IgD-negative memory B cell (primary cell): ENCODE results near the gene SEZ6. TPM values are rescaled to one million over a fixed set of nuclear protein-coding genes. Genes with fewer than 3 reads are reported as not detected.

Source experiments
- H3K27ac Mint-ChIP-seq, 3 donors: one replicate each; pipeline ENCODE4 v1.8.0; 2020 to 2022; ENCODE audit warnings: mild to moderate bottlenecking in 3 of 3, mixed read lengths in 3 of 3, moderate library complexity in 1 of 3
- H3K27me3 Mint-ChIP-seq: one replicate; pipeline ENCODE4 v1.8.0; 2021; ENCODE audit warnings: mixed read lengths
- H3K36me3 Mint-ChIP-seq: one replicate; pipeline ENCODE4 v1.8.0; 2020; ENCODE audit warnings: mild to moderate bottlenecking, mixed read lengths
- H3K4me1 Mint-ChIP-seq, 3 donors: one replicate each; pipeline ENCODE4 v1.8.0; 2020 to 2022; ENCODE audit warnings: mixed read lengths in 3 of 3, mild to moderate bottlenecking in 1 of 3
- H3K4me3 Mint-ChIP-seq, 4 donors: one replicate each; pipeline ENCODE4 v1.8.0; 2020 to 2022; ENCODE audit warnings: mild to moderate bottlenecking in 4 of 4, mixed read lengths in 4 of 4, moderate library complexity in 3 of 4
- H3K9me3 Mint-ChIP-seq, 3 donors: one replicate each; pipeline ENCODE4 v1.8.0; 2020 to 2021; ENCODE audit warnings: mixed read lengths in 3 of 3, mild to moderate bottlenecking in 1 of 3
- polyA plus RNA-seq: library from polyadenylated mRNA; unstranded; fragments of 300-500 nt; fragmentation: Illumina TruSeq; gene quantifications from one replicate; pipeline ENCODE4 v1.2.3, GENCODE V29; 2021

SEZ6 gene
- polyA plus RNA-seq, 1 donor from 2014 or later = 1.3 TPM

DNA sequence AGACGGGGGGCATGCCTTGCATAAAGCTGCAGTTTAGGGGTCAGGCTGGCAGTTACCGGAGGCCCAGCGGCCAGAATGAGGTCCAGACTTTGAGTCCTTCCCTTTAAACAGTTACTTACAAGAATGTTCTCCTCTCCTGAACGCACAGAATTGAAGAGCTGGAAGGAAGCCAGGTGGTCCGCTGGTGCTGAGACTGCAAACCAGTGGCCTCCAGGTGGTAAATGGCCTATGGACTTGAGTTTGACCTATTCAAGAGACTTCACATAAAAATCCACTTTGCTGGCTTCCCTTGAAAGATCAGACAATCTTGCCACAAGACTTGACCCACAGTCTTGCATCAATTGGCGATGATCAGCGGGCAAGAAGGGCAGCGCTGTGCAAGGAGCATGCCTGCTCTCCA, 14.7 kb upstream of the SEZ6 start:
- peak overlapping the region in 1 of 3 donors; percentile 50 for H3K27ac Mint-ChIP-seq
- peaks cover 34% of the 10 kb centered on the region for H3K27me3 Mint-ChIP-seq
- no peaks in the 10 kb centered on the region for H3K9me3 Mint-ChIP-seq
- peaks cover 3 to 6% (median 5%) of the 10 kb centered on the region in 3 donors for H3K4me1 Mint-ChIP-seq
- no peaks in the 10 kb centered on the region for H3K36me3 Mint-ChIP-seq
- no peak overlapping the region for H3K4me3 Mint-ChIP-seq

DNA sequence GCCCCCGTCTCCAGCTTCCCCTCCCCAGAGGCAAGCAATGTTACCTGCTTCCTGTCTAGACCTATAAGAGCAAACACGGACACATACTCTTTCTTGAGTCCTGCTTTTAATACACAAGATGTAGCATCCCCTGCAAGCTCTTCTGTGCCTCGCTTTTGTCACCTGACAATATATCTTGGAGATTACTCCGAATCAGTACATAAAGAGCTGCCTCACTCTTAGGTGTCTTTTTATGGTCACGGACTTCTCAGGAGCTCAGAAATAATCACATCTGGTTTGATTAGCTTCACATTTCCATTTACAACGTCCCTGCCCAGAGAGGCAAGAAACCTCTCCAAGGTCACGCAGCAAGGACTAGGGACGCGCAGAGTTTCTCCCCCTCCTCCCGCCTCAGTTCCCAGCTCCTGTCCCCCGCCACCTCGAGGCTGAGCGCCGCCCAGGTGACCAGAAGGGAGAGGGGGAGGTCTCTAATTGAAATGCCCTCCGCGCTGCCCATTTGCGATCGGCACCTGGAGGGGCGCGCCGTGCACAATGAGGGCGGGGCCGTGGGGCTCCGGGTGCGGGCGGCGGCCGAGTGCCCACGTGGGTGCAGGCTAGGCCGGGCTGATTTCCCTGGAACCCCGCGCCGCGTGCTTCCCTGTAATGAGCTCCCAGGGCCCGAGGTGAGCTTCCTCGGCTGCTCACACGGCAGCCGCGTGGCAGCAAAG, 13.8 kb upstream of the SEZ6 start:
- Mint-ChIP-seq H3K27me3 (peaks cover 34% of the 10 kb centered on the region), H3K4me1 (peaks cover 3 to 6% (median 5%) of the 10 kb centered on the region in 3 donors), H3K4me3 (peak overlapping the region in 2 of 4 donors; percentile 46 to 80), H3K36me3 (no peaks in the 10 kb centered on the region), H3K27ac (peak overlapping the region in 1 of 3 donors; percentile 11), H3K9me3 (no peaks in the 10 kb centered on the region)

DNA sequence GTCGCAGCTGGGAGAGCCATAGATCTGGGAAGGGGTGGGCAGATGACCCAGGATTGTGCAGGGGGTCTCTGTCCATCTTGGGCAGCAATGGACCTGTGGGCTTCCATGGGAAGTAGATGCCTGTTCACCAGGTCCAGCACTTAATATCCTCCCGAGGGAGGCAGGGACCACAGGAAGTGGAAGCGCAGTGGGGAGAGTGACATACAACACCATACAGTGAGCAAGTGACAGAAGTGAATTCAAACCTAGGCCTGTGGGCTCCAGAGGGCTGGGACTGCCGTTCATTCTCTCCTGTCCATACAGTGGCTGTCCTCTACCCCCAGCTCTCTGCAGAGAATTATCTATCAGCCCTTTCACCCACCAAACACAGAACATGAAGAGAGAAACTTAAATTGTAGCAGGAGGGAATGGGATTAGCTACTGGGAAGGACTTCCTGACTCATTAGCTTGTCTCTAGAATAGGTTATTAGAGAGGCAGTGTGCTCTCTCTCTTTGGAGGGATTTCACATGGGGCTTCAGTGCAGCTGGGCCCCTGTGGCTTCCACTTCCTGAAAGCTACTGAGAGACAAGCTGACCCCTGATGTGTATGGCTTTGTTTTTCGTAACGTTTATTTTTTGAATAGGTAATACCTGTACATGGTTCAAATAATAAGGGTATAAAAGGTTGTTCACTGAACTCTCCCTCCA, 13.1 kb upstream of the SEZ6 start:
- H3K9me3 Mint-ChIP-seq = no peaks in the 10 kb centered on the region
- H3K4me1 Mint-ChIP-seq = peaks cover 3 to 6% (median 5%) of the 10 kb centered on the region in 3 donors
- H3K36me3 Mint-ChIP-seq = no peaks in the 10 kb centered on the region
- H3K27me3 Mint-ChIP-seq = peaks cover 34% of the 10 kb centered on the region
- H3K4me3 Mint-ChIP-seq = peak overlapping the region in 2 of 4 donors; percentile 46 to 80
- H3K27ac Mint-ChIP-seq = no peak overlapping the region

DNA sequence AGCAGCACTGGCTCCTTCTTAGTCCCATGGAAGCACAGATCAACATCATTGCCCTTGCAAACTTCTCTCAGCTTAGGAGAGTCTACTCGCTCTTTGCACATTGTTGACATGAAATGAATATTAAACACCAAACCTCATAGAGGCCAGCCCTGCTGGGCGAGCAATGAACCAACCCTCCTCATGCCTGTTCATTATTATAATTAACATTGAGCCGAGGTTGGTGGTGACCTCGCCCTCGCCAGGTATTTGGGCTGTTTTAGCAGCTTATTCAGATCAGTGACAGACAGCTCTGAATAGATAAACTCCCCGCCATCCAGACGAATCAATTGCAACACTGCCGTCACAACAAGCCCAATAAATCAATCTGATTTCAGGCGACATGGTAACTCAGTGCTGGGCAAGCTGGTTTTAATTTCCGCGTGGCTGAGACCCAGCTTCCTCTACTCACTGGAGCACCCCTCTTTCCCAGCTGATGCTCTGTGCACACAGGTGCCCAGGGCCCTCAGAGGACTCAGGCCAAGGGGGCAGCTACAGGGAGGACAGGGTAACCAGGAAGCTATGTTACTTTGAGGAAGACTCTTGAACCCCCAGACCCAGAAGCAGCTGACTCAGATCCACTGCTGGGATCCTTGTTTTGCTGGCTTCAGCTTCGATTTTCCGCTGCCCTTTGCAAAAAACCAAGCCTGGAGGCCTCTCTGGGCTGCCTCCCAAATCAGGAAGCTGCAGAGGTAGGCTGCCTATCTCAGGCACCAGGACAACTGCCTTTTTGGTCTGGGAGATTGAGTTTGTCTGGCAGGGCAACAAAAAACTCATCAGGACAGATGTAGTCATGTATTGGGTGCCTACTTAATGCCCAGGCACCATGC, 10.7 kb upstream of the SEZ6 start:
- peaks cover 3 to 6% (median 5%) of the 10 kb centered on the region in 3 donors for H3K4me1 Mint-ChIP-seq

DNA sequence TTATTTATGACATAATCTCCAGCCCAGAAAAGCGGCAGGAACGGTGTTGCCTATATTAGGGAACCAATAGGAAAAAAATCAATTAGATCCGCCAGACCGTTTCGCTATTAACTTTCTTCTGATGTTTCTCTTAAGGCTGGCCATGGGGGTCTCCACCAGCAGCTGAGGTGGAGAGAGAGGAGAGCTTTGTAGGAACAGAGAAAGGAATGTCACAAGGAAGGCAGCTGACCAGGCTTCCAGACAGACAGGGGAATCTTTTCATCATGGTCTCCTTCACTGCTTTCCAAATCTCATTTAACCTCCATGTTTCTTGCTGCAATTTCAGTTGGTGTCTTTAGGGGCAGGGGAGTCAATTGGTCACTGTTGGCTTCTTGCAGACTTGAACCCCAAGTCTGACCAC, 8.9 kb upstream of the SEZ6 start:
- peaks cover 3 to 6% (median 5%) of the 10 kb centered on the region in 3 donors for H3K4me1 Mint-ChIP-seq
- no peak overlapping the region for H3K27ac Mint-ChIP-seq
- H3K36me3 Mint-ChIP-seq = no peaks in the 10 kb centered on the region
- H3K27me3 Mint-ChIP-seq = peaks cover 13% of the 10 kb centered on the region
- no peak overlapping the region for H3K4me3 Mint-ChIP-seq
- H3K9me3 Mint-ChIP-seq = no peaks in the 10 kb centered on the region

More for the DNA sequence above, 10.7 kb upstream of the SEZ6 start:
- Mint-ChIP-seq H3K27me3 (peaks cover 24% of the 10 kb centered on the region), H3K27ac (no peak overlapping the region), H3K9me3 (no peaks in the 10 kb centered on the region), H3K4me3 (no peak overlapping the region), H3K36me3 (no peaks in the 10 kb centered on the region)

DNA sequence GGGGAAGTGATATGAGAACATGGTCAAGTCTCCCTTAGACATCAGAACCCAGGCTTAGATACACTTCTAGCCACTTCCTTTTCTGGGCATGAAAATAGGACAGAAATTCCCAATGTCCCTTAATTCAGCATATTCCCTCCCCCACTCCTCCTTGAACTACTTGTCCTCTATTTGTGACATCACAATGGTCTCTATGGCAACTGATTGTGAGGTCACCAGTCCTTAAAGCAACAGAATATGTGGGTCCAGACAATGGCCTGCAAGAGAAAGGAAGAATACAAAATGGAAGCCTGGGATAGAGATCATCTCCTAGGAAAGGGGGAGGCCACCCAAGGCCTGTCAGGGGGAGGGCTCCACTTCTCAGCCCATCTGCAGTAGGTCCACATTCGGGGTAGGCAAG, 6.7 kb upstream of the SEZ6 start:
- Mint-ChIP-seq H3K27ac (no peak overlapping the region), H3K4me3 (no peak overlapping the region), H3K9me3 (no peaks in the 10 kb centered on the region), H3K4me1 (no peaks in the 10 kb centered on the region), H3K36me3 (peaks cover 2% of the 10 kb centered on the region), H3K27me3 (peaks cover 7% of the 10 kb centered on the region)

DNA sequence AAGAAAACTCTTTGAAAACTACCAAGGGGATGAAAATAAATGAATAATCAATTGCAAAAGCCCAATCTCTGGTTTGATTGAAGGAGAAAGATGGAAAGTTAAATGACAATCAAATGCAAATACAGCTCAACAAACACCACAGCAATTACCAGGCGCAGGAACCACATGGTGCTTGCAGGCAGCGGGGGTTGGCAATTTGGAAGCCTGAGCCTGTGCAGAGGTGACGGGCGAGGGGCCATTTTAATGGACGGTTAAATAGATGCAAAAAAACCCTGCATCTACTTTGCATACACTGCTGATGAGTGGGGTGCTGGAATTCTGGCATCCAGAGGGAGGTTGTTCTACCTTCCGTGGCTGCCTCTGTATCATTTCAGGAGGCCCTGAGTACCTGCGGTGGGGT, 4.8 kb upstream of the SEZ6 start:
- H3K36me3 Mint-ChIP-seq = peaks cover 2% of the 10 kb centered on the region

DNA sequence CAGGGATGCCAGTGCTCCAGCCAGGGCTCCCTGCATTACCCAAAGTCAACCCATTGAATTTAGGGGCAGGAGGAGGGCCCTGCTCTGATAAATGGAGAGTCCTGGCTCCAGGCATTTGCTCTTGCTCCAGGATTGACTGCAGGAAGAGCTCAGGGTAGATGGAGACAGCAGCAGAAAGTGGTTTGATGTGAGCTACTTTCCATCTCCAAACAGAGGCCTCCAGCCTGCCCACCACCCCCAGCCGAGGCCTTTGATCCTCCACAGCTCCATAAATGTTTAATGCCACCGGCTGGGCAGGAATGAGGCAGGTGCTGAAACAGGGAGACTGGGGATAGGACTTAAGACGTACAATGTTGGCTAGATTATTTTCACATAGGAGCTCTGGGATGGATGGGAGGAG, 4.3 kb upstream of the SEZ6 start:
- H3K27me3 Mint-ChIP-seq = peaks cover 19% of the 10 kb centered on the region
- peaks cover 2% of the 10 kb centered on the region for H3K36me3 Mint-ChIP-seq
- H3K4me1 Mint-ChIP-seq = no peaks in the 10 kb centered on the region
- H3K27ac Mint-ChIP-seq = no peak overlapping the region
- no peaks in the 10 kb centered on the region for H3K9me3 Mint-ChIP-seq
- H3K4me3 Mint-ChIP-seq = no peak overlapping the region

More for the DNA sequence above, 4.8 kb upstream of the SEZ6 start:
- H3K9me3 Mint-ChIP-seq = no peaks in the 10 kb centered on the region
- H3K4me1 Mint-ChIP-seq = no peaks in the 10 kb centered on the region
- H3K4me3 Mint-ChIP-seq = no peak overlapping the region
- H3K27ac Mint-ChIP-seq = no peak overlapping the region
- H3K27me3 Mint-ChIP-seq = peaks cover 19% of the 10 kb centered on the region

DNA sequence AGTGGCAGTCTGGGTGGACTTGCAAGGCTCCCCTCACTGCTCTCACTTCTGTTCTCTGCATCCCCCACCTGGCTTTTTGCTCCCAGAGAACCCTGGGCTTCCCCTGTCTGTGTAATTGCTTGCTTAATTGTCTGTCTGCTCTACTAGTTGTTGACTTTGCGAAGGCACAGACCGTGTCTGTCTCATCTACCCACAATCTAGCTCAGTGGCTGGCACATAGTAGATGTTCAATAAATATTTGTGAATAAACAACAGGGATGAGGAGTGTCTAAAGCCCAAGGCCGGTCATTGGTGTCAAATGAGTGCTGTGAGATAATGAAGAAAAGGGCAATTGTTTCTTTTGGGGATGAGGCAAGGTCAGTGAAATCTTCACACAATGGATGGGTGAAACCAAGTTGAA, 2.8 kb upstream of the SEZ6 start:
- Mint-ChIP-seq H3K4me3 (no peak overlapping the region), H3K9me3 (no peaks in the 10 kb centered on the region), H3K27me3 (peaks cover 26% of the 10 kb centered on the region), H3K4me1 (no peaks in the 10 kb centered on the region), H3K27ac (no peak overlapping the region), H3K36me3 (peaks cover 2% of the 10 kb centered on the region)

DNA sequence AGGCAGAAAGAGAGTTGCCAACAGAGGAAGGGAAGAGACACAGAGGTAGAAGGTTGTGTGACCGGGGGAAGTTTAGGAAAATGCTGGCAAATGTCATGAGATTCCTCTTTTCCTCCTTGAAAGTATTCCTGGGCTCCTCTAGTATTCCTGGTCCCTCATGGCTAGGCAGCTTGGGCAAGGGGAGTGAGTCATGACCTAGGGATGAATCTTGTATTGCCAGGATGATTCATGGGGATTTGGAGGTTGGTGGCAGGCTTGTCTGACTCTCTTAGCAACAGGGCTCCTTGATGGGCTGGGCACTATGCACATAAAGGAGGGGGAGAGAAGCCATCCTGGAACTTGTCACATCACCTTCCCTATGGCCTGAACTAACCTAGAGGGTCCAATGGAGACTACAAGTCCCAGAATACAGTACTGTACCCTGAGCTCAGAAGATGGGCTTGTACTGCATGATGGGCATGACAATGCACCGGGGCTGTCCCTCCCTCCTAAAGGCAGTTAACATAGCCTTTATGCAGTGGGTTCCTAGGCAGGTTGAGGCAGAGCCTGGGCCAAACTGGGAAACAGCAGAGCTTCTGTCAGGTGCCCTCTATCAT, 2.1 kb upstream of the SEZ6 start:
- Mint-ChIP-seq H3K4me1 (no peaks in the 10 kb centered on the region), H3K9me3 (no peaks in the 10 kb centered on the region), H3K36me3 (peaks cover 2% of the 10 kb centered on the region), H3K4me3 (peak overlapping the region in 1 of 4 donors; percentile 18), H3K27ac (no peak overlapping the region), H3K27me3 (peaks cover 33% of the 10 kb centered on the region)

DNA sequence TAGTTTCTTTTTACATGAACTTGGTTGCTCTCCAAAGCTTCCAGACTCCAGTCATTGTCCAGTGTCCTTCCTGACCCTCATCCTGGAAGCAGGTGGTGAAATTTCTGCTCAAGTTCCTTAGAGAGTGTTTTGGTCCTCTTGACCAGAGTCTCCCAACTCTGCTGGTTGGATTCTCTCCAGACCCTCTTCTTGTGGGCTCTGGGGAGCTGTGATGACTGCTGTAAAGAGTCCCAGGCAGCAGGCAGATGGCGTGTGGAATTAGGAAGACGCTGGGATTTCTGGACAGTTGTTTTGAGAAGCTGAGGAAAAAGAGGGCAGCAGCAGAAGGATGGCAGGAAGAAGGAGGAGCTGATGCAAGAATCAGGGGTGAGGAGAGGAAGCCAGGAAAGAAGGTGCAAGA, 1.6 kb upstream of the SEZ6 start:
- peaks cover 2% of the 10 kb centered on the region for H3K36me3 Mint-ChIP-seq
- peaks cover 37% of the 10 kb centered on the region for H3K27me3 Mint-ChIP-seq
- H3K4me3 Mint-ChIP-seq = no peak overlapping the region
- no peak overlapping the region for H3K27ac Mint-ChIP-seq
- no peaks in the 10 kb centered on the region for H3K9me3 Mint-ChIP-seq
- H3K4me1 Mint-ChIP-seq = no peaks in the 10 kb centered on the region

DNA sequence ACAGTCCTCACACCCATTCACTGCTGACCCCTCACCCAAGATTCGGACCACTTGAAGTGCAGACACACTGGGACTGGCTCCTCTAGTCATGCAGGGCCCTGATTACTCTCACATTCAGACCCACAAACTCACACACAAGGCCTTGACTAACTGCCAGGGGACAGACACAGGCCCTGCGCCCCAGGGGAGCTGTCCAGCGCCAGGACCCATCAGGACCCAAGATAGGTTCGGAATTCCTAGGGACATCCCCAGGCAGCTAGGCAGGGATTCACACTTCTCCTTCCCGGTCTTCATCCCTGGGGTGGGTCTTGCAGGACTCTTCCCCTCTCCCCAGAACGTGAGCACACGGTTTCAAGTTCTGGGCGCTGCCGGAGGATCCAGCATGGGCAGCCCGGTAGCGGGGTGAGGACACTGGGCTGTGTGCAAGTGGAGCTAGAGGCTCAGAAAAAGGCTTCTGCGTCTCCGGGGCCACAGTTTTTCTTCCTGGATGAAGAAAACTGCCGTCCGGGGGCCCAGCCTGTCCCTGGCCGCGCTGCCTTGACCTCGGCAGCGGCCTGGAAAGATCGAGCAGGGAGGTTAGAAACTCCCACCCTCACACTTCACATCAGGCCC, 1.6 kb downstream of the SEZ6 start:
- no peaks in the 10 kb centered on the region for H3K9me3 Mint-ChIP-seq
- no peaks in the 10 kb centered on the region for H3K4me1 Mint-ChIP-seq
- H3K27ac Mint-ChIP-seq = no peak overlapping the region
- peaks cover 38% of the 10 kb centered on the region for H3K27me3 Mint-ChIP-seq
- H3K36me3 Mint-ChIP-seq = peaks cover 2% of the 10 kb centered on the region
- H3K4me3 Mint-ChIP-seq = no peak overlapping the region

DNA sequence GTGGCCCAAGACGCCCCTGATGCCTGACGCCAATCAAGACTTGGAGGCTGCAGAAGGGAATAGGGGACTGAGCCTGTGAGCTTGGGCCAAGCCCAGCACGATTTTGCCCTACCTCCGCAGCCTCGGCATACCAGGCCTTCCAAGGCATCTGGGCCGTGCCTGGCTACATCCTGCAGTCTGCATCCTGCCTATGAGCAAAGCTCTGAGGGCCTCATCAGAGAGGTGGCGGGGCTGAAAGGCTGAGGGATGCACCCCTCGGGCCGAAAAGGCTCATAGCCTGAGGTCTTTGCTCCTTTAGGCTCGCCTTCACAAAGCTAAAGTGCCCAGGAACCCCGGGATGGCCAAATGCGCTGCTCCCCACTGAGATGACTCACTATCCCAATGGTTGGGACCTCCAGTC, 2.5 kb downstream of the SEZ6 start:
- Mint-ChIP-seq H3K27me3 (peaks cover 38% of the 10 kb centered on the region), H3K36me3 (no peaks in the 10 kb centered on the region), H3K4me3 (no peak overlapping the region), H3K9me3 (no peaks in the 10 kb centered on the region), H3K27ac (no peak overlapping the region), H3K4me1 (no peaks in the 10 kb centered on the region)

DNA sequence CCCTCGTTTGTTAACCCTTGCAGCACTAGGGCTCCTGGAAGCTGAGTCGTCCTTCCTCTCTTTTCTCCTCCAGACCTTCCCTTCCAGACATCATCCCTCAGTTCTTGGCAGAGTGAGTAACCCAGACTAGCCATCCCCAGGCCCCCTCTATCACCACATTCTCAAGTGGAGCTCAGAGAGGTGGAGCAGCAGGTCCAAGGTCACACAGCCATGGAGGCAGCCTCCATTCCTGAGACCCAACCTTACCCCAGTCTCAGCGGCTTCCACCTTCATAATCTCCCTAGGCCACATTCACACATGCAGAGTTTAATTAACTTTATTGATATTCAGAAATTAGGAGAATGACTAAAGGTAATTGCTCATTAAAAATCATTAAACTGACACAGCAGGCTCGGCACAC, 3.0 kb downstream of the SEZ6 start:
- Mint-ChIP-seq H3K4me3 (peak overlapping the region in 1 of 4 donors; percentile 29), H3K4me1 (no peaks in the 10 kb centered on the region), H3K36me3 (no peaks in the 10 kb centered on the region), H3K27ac (no peak overlapping the region), H3K27me3 (peaks cover 36% of the 10 kb centered on the region), H3K9me3 (no peaks in the 10 kb centered on the region)
